ENCODE results near the gene TCF4. TPM values are rescaled to one million over a fixed set of nuclear protein-coding genes. Genes with fewer than 3 reads are reported as not detected.

The TCF4 gene
- total and polyA plus RNA-seq, 2 experiments from 2014 or later, result 77.7 to 89.2 TPM

GRCh38 chr18:55433648-55434047, 154.3 kb downstream of the TCF4 start:
- no peak for ATAC-seq
- peaks cover 41% of the 10 kb centered on the region for H3K4me1 Mint-ChIP-seq

More at GRCh38 chr18:55433648-55434047, 154.3 kb downstream of the TCF4 start:
- no peak for DNase-seq (ENCODE audit: low spot score)
- H3K27ac Mint-ChIP-seq, result no peak overlapping the region; the same call in 1 of the 2 replicates
- Histone ChIP-seq H2AFZ (no peak overlapping the region), H3K27me3 (ENCODE audit: insufficient read depth) (no peaks in the 10 kb centered on the region), H3K79me2 (replicated peaks; ENCODE audit: insufficient read depth) (peaks cover 89% of the 10 kb centered on the region), H3K36me3 (ENCODE audit: insufficient read depth) (no peaks in the 10 kb centered on the region), H4K20me1 (replicated peaks; ENCODE audit: insufficient read depth) (no peaks in the 10 kb centered on the region; the same call in 1 of the 2 replicates), H3K4me3 (no peak overlapping the region), H3K4me1 (ENCODE audit: insufficient read depth) (peaks cover 23% of the 10 kb centered on the region), H3K9me2 (ENCODE audit: insufficient read depth) (peaks cover 6% of the 10 kb centered on the region; the same call in 1 of the 2 replicates), H3K4me2 (no peak overlapping the region; the same call in 1 of the 2 replicates), H3F3A (replicated peaks; ENCODE audit: low read depth) (no peaks in the 10 kb centered on the region; the same call in 1 of the 2 replicates), H3K27ac (ENCODE audit: low read depth) (no peak overlapping the region)
- TF ChIP-seq REST (IDR thresholded peaks at IDR 0.05; ENCODE audit: unreplicated experiment) (no peak), ZNF114 (CRISPR knock-in tag; IDR thresholded peaks at IDR 0.05) (no peak), EZH2 (IDR thresholded peaks at IDR 0.05; ENCODE audit: low read depth, unreplicated experiment) (no peak), JUNB (IDR thresholded peaks at IDR 0.05; ENCODE audit: unreplicated experiment) (no peak), CREB1 (CRISPR knock-in tag; IDR thresholded peaks at IDR 0.05; ENCODE audit: low read depth) (no peak), ZNF331 (CRISPR knock-in tag; IDR thresholded peaks at IDR 0.05; ENCODE audit: low read depth) (no peak), POLR2AphosphoS5 (IDR thresholded peaks at IDR 0.05; ENCODE audit: low read depth) (no peak), NANOG (IDR thresholded peaks at IDR 0.05; ENCODE audit: borderline replicate concordance) (no peak)
- TF ChIP-seq, protein P1, sequence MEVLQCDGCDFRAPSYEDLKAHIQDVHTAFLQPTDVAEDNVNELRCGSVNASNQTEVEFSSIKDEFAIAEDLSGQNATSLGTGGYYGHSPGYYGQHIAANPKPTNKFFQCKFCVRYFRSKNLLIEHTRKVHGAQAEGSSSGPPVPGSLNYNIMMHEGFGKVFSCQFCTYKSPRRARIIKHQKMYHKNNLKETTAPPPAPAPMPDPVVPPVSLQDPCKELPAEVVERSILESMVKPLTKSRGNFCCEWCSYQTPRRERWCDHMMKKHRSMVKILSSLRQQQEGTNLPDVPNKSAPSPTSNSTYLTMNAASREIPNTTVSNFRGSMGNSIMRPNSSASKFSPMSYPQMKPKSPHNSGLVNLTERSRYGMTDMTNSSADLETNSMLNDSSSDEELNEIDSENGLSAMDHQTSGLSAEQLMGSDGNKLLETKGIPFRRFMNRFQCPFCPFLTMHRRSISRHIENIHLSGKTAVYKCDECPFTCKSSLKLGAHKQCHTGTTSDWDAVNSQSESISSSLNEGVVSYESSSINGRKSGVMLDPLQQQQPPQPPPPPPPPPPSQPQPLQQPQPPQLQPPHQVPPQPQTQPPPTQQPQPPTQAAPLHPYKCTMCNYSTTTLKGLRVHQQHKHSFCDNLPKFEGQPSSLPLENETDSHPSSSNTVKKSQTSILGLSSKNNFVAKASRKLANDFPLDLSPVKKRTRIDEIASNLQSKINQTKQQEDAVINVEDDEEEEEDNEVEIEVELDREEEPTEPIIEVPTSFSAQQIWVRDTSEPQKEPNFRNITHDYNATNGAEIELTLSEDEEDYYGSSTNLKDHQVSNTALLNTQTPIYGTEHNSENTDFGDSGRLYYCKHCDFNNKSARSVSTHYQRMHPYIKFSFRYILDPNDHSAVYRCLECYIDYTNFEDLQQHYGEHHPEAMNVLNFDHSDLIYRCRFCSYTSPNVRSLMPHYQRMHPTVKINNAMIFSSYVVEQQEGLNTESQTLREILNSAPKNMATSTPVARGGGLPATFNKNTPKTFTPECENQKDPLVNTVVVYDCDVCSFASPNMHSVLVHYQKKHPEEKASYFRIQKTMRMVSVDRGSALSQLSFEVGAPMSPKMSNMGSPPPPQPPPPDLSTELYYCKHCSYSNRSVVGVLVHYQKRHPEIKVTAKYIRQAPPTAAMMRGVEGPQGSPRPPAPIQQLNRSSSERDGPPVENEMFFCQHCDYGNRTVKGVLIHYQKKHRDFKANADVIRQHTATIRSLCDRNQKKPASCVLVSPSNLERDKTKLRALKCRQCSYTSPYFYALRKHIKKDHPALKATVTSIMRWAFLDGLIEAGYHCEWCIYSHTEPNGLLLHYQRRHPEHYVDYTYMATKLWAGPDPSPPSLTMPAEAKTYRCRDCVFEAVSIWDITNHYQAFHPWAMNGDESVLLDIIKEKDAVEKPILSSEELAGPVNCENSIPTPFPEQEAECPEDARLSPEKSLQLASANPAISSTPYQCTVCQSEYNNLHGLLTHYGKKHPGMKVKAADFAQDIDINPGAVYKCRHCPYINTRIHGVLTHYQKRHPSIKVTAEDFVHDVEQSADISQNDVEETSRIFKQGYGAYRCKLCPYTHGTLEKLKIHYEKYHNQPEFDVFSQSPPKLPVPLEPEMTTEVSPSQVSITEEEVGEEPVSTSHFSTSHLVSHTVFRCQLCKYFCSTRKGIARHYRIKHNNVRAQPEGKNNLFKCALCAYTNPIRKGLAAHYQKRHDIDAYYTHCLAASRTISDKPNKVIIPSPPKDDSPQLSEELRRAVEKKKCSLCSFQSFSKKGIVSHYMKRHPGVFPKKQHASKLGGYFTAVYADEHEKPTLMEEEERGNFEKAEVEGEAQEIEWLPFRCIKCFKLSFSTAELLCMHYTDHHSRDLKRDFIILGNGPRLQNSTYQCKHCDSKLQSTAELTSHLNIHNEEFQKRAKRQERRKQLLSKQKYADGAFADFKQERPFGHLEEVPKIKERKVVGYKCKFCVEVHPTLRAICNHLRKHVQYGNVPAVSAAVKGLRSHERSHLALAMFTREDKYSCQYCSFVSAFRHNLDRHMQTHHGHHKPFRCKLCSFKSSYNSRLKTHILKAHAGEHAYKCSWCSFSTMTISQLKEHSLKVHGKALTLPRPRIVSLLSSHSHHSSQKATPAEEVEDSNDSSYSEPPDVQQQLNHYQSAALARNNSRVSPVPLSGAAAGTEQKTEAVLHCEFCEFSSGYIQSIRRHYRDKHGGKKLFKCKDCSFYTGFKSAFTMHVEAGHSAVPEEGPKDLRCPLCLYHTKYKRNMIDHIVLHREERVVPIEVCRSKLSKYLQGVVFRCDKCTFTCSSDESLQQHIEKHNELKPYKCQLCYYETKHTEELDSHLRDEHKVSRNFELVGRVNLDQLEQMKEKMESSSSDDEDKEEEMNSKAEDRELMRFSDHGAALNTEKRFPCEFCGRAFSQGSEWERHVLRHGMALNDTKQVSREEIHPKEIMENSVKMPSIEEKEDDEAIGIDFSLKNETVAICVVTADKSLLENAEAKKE (CRISPR knock-in tag; IDR thresholded peaks at IDR 0.05), result no peak
- TF ChIP-seq, protein P2, sequence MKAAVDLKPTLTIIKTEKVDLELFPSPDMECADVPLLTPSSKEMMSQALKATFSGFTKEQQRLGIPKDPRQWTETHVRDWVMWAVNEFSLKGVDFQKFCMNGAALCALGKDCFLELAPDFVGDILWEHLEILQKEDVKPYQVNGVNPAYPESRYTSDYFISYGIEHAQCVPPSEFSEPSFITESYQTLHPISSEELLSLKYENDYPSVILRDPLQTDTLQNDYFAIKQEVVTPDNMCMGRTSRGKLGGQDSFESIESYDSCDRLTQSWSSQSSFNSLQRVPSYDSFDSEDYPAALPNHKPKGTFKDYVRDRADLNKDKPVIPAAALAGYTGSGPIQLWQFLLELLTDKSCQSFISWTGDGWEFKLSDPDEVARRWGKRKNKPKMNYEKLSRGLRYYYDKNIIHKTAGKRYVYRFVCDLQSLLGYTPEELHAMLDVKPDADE (IDR thresholded peaks at IDR 0.05), result no peak
- no peak overlapping the region for H3K4me3 Mint-ChIP-seq
- H3K9me3 Mint-ChIP-seq, result no peaks in the 10 kb centered on the region
- H3K27me3 Mint-ChIP-seq (ENCODE audit: insufficient read depth, low read depth, poor library complexity), result no peaks in the 10 kb centered on the region
- H3K36me3 Mint-ChIP-seq (ENCODE audit: low read depth), result peaks cover 5% of the 10 kb centered on the region; the same call in 2 of the 3 replicates

Data from GM23338 (cell line).